Activated naive CD8-positive, alpha-beta T cell treated with anti-CD3 and anti-CD28 coated beads, Interleukin-2, amount 50 U/mL, for 24 hours (primary cell): ENCODE data around the gene RNF133.
"Not testable (repeated sequence)": the region's sequence is repeated elsewhere in the genome, so short reads cannot be mapped to it uniquely, and the experiment has no call there.

Experiments used
- ATAC-seq: fragments of 150-1000 bp; cut with Tn5 transposase; one replicate; pipeline ENCODE4 v1.10.0; 2021
- DNase-seq: peaks from one replicate; pipeline ENCODE4 v3.0.0; 2021
- H3K27ac Mint-ChIP-seq: one replicate; pipeline ENCODE4 v1.8.0; 2021; ENCODE audit warnings: mild to moderate bottlenecking, mixed read lengths
- H3K27me3 Mint-ChIP-seq: one replicate; pipeline ENCODE4 v1.8.0; 2021; ENCODE audit warnings: mixed read lengths
- H3K36me3 Mint-ChIP-seq: one replicate; pipeline ENCODE4 v1.8.0; 2021; ENCODE audit warnings: low read depth, mixed read lengths
- H3K4me1 Mint-ChIP-seq: one replicate; pipeline ENCODE4 v1.8.0; 2021; ENCODE audit warnings: mixed read lengths
- H3K4me3 Mint-ChIP-seq: one replicate; pipeline ENCODE4 v1.8.0; 2021; ENCODE audit warnings: mild to moderate bottlenecking, moderate library complexity, mixed read lengths
- H3K9me3 Mint-ChIP-seq: one replicate; pipeline ENCODE4 v1.8.0; 2021; ENCODE audit warnings: mixed read lengths

Gene RNF133

GRCh38 chr7:122706836-122707235 lies 7.9 kb upstream of the RNF133 start:
- no peak for ATAC-seq
- H3K4me3 Mint-ChIP-seq, result no peak overlapping the region
- H3K9me3 Mint-ChIP-seq, result peaks cover 17% of the 10 kb centered on the region
- no peak overlapping the region for H3K27ac Mint-ChIP-seq
- no peak for DNase-seq
- no peaks in the 10 kb centered on the region for H3K4me1 Mint-ChIP-seq
- no peaks in the 10 kb centered on the region for H3K27me3 Mint-ChIP-seq
- H3K36me3 Mint-ChIP-seq, result no peaks in the 10 kb centered on the region

- ATAC-seq (no peak), DNase-seq (no peak)
- H3K27ac Mint-ChIP-seq, result no peak within 1 kb of the TSS
- H3K9me3 Mint-ChIP-seq, result peaks cover 7% of the 10 kb centered on the region
- H3K4me3 Mint-ChIP-seq, result no peak within 1 kb of the TSS
- H3K27me3 Mint-ChIP-seq, result no peaks in the 10 kb centered on the region
- no peaks in the 10 kb centered on the region for H3K4me1 Mint-ChIP-seq
- H3K36me3 Mint-ChIP-seq, result no peaks in the 10 kb centered on the region
These were observed 4.1 kb upstream of the RNF133 start, which contains the start of gene RNF148 for GRCh38 chr7:122702872-122703510. Gene RNF148 (minus strand): TSS chr7:122702922. CDS start chr7:122702750, 172 bp downstream.

- no peak for DNase-seq
- Mint-ChIP-seq H3K4me3 (no peak overlapping the region), H3K9me3 (no peaks in the 10 kb centered on the region), H3K27ac (no peak overlapping the region), H3K4me1 (no peaks in the 10 kb centered on the region), H3K36me3 (no peaks in the 10 kb centered on the region), H3K27me3 (no peaks in the 10 kb centered on the region)
- ATAC-seq, result no peak
These were observed 3.1 kb downstream of the RNF133 start for GRCh38 chr7:122695816-122696215.

- DNase-seq, result no peak
- H3K4me1 Mint-ChIP-seq, result no peaks in the 10 kb centered on the region
- H3K27me3 Mint-ChIP-seq, result no peaks in the 10 kb centered on the region
- no peak for ATAC-seq
- H3K9me3 Mint-ChIP-seq, result no peaks in the 10 kb centered on the region
- H3K4me3 Mint-ChIP-seq, result no peak overlapping the region
- no peak overlapping the region for H3K27ac Mint-ChIP-seq
- H3K36me3 Mint-ChIP-seq, result no peaks in the 10 kb centered on the region
These were observed 4.2 kb downstream of the RNF133 start for GRCh38 chr7:122694697-122695096.

GRCh38 chr7:122692769-122693309 lies 6.1 kb downstream of the RNF133 start:
- no peaks in the 10 kb centered on the region for H3K9me3 Mint-ChIP-seq
- H3K27ac Mint-ChIP-seq, result no peak overlapping the region
- H3K4me3 Mint-ChIP-seq, result no peak overlapping the region
- no peaks in the 10 kb centered on the region for H3K27me3 Mint-ChIP-seq
- ATAC-seq (no peak), DNase-seq (no peak)
- H3K4me1 Mint-ChIP-seq, result no peaks in the 10 kb centered on the region
- no peaks in the 10 kb centered on the region for H3K36me3 Mint-ChIP-seq

- H3K27me3 Mint-ChIP-seq, result no peaks in the 10 kb centered on the region
- no peaks in the 10 kb centered on the region for H3K36me3 Mint-ChIP-seq
- no peak for DNase-seq
- no peak overlapping the region for H3K27ac Mint-ChIP-seq
- no peak for ATAC-seq
- no peaks in the 10 kb centered on the region for H3K9me3 Mint-ChIP-seq
- no peaks in the 10 kb centered on the region for H3K4me1 Mint-ChIP-seq
- no peak overlapping the region for H3K4me3 Mint-ChIP-seq
These were observed 7.2 kb downstream of the RNF133 start for GRCh38 chr7:122691569-122692235.

GRCh38 chr7:122689346-122690109 lies 9.4 kb downstream of the RNF133 start:
- DNase-seq (no peak), ATAC-seq (no peak)
- Mint-ChIP-seq H3K36me3 (no peaks in the 10 kb centered on the region), H3K9me3 (no peaks in the 10 kb centered on the region), H3K27me3 (no peaks in the 10 kb centered on the region), H3K4me1 (no peaks in the 10 kb centered on the region), H3K27ac (no peak overlapping the region), H3K4me3 (no peak overlapping the region)

- Mint-ChIP-seq H3K27me3 (no peaks in the 10 kb centered on the region), H3K4me1 (no peaks in the 10 kb centered on the region), H3K4me3 (no peak overlapping the region), H3K9me3 (no peaks in the 10 kb centered on the region), H3K36me3 (no peaks in the 10 kb centered on the region), H3K27ac (no peak overlapping the region)
- ATAC-seq, result no peak
- no peak for DNase-seq
These were observed 10.4 kb downstream of the RNF133 start for GRCh38 chr7:122688400-122688998.

GRCh38 chr7:122686360-122686878 lies 12.5 kb downstream of the RNF133 start:
- Mint-ChIP-seq H3K36me3 (no peaks in the 10 kb centered on the region), H3K9me3 (peaks cover 4% of the 10 kb centered on the region), H3K4me1 (no peaks in the 10 kb centered on the region), H3K27ac (no peak overlapping the region), H3K4me3 (no peak overlapping the region), H3K27me3 (no peaks in the 10 kb centered on the region)
- DNase-seq (no peak), ATAC-seq (no peak)

- no peaks in the 10 kb centered on the region for H3K27me3 Mint-ChIP-seq
- no peak overlapping the region for H3K27ac Mint-ChIP-seq
- no peak overlapping the region for H3K4me3 Mint-ChIP-seq
- DNase-seq (no peak), ATAC-seq (no peak)
- H3K4me1 Mint-ChIP-seq, result no peaks in the 10 kb centered on the region
- H3K36me3 Mint-ChIP-seq, result no peaks in the 10 kb centered on the region
- H3K9me3 Mint-ChIP-seq, result peaks cover 4% of the 10 kb centered on the region
These were observed 14.4 kb downstream of the RNF133 start for GRCh38 chr7:122684504-122684903.

- Mint-ChIP-seq H3K4me3 (no peak overlapping the region), H3K4me1 (no peaks in the 10 kb centered on the region), H3K27me3 (no peaks in the 10 kb centered on the region), H3K27ac (no peak overlapping the region), H3K9me3 (peaks cover 4% of the 10 kb centered on the region), H3K36me3 (no peaks in the 10 kb centered on the region)
- no peak for ATAC-seq
- no peak for DNase-seq
These were observed 15.9 kb downstream of the RNF133 start for GRCh38 chr7:122682815-122683550.

- H3K4me3 Mint-ChIP-seq, H3K4me1 Mint-ChIP-seq, DNase-seq, H3K36me3 Mint-ChIP-seq, H3K9me3 Mint-ChIP-seq, H3K27me3 Mint-ChIP-seq, ATAC-seq, H3K27ac Mint-ChIP-seq: not testable (repeated sequence)
These were observed 17.7 kb downstream of the RNF133 start for GRCh38 chr7:122681186-122681585.

GRCh38 chr7:122679813-122680212 lies 19.1 kb downstream of the RNF133 start:
- DNase-seq (no peak), ATAC-seq (no peak)
- Mint-ChIP-seq H3K36me3 (no peaks in the 10 kb centered on the region), H3K4me3 (no peak overlapping the region), H3K4me1 (no peaks in the 10 kb centered on the region), H3K27ac (no peak overlapping the region), H3K9me3 (peaks cover 4% of the 10 kb centered on the region), H3K27me3 (no peaks in the 10 kb centered on the region)

GRCh38 chr7:122679269-122679709 lies 19.6 kb downstream of the RNF133 start:
- not testable (repeated sequence) for H3K27me3 Mint-ChIP-seq, ATAC-seq, H3K27ac Mint-ChIP-seq, H3K36me3 Mint-ChIP-seq, H3K4me1 Mint-ChIP-seq, DNase-seq, H3K9me3 Mint-ChIP-seq, H3K4me3 Mint-ChIP-seq
